GM19467 (cell line): ENCODE data around the gene EPHA4.
A peak's percentile ranks its signal among the peaks of the same experiment; 100 is the strongest.

ENCODE experiments used
- ATAC-seq: cut with Tn5 transposase; IDR thresholded peaks from one replicate; pipeline ENCODE4 v1.9.1; 2021; ENCODE audit warnings: mild to moderate bottlenecking, moderate library complexity; ENCODE audit not compliant: unreplicated experiment

The EPHA4 gene

DNA sequence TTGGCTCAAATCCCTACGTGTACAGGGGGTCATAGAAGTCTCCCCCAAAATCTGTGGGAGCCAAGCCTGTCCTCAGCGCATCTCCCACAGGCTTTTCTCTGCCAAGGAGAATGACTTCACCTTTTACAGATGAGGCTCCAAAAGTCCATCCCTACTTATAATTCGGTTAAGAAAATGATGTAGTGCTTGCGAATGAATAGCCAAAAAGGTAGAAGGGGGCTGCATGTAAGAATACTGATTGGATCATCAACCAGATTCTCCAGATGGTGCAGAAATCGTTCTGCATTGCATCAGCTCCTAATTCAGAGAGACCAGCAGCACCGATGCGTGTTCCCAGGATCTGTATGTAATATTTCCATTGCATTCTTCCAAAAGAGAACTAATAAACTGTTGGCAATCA, 91.9 kb downstream of the EPHA4 start:
- no peak for ATAC-seq

DNA sequence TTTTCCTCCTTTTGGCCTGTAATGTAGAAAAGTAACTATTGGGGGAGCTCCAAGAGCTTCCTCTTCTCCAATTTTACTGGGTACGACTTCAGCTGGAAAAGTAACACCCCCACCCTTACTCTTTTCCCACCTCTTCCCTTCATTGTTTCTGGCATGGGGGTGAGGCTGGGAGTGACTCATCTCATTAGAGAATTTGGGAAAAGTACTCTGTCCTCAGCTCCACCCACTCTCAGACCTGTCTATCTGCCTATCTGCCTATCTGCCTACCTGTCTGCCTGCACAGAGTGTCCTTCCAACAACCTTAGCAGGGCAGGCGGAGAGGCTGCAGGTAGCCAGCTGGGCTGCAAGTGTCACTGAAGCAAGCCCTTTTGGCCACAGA, 93.6 kb downstream of the EPHA4 start:
- ATAC-seq, result no peak

DNA sequence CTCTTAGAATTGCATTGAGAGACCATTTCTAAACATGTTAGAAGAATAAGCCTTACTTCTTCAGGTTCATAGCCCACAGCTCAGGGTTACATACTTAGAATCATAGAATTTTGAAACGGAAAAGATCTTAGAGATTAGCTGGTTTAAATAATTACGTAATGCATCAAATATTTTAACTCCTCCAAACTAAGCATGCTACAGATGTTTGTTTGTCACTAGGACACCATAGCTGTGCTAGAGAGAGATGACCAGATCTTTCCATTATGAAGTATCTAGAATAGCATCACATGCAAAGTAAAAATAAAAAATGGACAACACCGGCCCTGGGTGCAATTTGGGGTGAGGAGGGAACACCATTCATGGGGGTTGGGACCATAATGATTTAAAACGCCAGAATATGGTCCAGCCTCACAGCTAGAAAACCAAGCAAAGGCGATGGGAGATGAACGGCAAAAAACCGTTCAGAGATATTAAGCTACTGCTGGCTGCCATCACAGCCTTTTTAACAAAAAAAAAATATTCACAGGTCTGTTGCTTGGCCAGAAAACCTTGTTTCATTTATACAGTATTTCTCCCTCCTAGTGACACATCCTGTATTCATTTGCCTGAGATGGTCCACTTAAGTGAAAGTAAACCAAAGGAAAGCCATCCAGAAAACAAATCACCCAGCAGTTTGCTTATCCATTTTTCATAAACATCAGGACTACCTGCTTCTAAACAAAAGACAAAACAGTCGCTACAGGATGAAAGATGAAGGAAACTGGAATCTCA, 94.2 kb downstream of the EPHA4 start:
- ATAC-seq, result no peak

DNA sequence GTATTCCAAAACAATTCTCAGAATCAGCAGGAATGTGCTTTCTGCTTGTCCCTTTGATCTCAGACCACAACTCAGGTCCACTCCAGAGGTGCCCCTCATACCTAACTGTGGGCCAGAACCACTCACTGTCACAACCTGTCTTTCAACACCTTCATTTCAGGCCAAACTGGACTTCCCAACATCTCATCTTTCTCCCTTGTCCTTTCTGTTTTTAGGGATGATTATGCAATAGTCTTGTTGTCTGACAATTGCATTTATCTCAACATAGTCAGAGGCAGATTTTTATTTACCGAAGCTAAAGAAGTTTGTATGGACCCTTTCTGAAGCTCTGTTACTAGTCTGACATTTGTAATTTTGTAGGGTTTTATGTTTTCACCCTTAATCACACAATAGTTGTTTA, 95.9 kb downstream of the EPHA4 start:
- ATAC-seq, result no peak

DNA sequence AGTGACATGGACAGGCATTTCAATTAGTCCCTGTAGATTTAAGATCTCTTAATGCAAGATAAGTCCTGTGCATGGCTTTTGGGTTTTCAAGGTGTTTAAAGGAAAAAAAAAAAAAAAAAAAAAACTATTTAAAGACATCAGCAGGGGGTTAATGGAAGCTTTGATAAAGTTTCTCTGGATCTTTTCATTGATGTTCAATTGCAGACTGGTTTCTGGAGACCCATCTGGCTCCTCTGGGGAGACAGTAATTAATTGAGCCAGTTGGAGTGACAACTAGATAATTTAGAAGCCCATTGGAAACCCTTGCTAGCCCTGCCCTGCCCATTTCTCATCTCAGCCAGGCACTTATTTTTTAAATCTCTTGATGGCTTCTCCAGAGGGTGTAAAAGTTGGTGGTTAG, 98.7 kb downstream of the EPHA4 start:
- no peak for ATAC-seq

DNA sequence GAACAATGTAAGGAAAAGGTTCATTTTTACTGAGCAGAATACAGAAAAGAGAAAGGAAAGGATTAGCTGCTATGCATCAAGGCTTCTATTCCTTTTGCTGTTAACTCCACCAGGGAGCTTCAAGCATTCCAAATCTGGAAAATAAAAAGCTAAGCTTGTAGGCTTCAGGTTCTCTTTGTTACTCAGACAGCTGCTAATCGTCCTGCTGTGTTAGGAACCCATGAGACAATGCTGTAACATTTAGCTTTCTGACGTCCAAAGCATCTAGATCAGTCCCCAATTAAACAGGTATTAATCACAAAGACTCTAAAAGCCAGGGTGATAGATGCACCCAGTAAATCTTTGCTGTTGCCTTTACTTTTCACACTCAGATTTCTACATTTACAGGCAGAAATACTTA, 103.8 kb downstream of the EPHA4 start:
- no peak for ATAC-seq

DNA sequence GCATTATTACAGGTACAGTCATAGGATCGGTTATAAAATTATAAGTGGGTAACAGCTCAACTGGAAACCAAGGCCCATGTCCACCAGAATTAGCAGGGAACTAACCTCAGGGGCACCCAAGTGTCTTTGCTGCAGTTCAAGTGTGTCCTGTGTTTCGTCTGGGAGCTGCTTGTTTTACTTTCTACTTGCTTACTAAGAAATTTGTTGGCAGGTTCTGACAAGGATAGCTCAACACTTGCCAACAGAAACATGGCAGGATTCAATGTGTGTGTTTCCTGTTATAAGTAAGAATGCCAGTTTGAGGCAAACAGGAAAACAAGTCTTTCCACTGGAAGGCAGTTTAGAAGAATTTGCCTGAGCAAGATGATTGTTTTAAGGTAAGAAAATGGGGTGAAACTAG, 104.5 kb downstream of the EPHA4 start:
- ATAC-seq, result no peak

DNA sequence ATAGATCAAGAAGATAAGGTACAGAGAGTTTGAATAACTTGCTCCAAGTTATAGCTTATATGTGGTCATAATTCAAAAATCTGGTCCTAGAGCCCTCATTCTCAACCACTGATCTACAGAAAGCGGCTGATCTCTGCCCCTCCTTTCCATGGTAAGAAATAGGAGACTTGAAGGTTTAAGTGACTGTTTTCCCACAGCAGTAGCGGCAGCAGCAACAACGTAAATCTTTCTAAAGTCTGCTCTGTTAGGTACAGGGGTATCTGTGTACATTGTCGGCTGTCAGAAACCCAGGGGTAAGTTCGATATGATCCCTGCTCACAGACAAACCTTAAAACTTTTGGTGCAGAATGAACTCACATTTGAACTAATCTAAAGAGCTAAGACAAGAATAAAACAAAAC, 105.4 kb downstream of the EPHA4 start:
- no peak for ATAC-seq

DNA sequence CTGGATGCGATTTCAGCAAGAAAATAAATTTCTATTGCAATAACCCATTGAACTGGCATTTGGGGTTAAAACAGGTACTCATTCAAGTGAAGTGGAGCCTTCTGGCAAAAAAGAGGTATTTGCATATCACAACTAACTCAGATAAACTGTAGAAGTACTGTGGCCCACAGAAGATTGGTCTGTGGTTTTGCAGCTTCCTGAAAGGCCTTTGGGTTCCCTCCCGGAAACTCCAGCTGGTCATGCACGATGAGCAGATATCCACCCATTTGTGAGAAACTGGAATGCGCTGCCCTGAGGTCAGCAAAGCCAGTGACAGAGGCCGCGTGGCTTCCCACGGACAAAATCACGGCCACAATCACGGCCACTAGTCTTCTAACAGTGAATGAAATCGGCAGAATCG, 106.3 kb downstream of the EPHA4 start:
- peak; percentile 75 for ATAC-seq

DNA sequence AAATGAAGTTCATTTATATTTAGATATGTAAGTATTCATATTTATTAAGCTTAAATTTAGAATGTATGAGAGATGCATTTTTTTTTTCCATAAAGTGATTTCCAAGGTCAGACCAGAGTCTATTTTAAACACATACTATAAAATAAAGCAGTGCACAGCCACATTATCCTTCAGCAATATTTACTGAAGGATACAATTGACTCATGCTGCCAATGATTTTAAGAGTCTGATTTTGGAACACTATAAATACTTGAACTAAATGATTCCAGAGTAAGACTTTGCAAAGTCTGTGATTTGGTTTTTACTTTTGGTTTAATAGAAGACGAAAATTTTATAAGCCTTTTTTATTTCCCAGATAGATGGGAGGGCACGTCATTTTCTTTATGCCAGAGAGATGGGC, 107.1 kb downstream of the EPHA4 start:
- no peak for ATAC-seq

DNA sequence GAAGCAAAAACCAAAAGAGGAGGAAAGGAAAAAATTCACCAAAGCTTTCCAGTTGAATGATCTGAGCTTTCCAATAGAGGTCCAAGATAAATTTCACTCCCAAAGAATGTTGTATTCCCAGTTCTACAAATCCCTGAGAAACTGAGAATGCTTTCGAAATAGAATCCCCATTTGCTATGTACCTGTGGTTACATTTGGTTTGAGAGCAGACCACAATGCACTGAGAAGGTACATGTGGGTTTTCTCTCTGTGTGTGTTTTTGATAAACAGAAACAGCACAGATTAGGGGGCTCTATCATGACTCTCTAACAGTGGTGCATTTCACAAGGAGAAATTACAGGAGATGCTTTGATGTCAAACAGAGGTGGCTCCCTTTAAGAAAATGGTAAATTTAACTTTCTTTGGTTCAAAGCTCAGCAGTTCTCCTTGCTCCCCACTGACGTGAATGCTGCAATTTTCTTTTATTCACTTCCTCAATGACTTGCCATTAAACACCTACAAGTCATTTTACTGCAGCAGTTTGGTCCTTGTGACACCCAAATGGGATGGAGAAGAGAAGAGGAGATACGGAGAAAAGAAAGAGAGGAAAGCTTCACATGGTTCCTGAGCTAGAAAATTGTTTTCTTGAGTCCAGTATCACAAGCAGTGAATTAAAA, 108.7 kb downstream of the EPHA4 start:
- ATAC-seq, result no peak

DNA sequence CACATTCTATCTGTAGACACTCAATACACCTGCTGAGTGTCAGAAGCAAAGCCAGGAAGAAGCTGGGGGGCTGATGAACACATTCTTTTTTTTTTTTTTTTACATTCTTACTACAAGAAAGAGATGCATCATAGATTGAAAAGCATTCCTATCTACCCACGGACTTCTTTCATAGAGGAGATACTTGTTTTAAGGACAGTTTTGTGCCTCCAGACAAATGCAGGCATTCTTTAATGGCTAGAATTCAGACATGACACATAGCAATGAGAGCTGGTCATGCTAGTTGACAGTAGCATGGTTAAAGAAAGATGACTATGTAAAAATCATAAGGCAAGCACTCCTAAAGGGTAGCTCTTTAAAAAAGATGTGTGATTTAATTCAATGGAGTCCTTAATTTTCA, 110.2 kb downstream of the EPHA4 start:
- ATAC-seq, result no peak

DNA sequence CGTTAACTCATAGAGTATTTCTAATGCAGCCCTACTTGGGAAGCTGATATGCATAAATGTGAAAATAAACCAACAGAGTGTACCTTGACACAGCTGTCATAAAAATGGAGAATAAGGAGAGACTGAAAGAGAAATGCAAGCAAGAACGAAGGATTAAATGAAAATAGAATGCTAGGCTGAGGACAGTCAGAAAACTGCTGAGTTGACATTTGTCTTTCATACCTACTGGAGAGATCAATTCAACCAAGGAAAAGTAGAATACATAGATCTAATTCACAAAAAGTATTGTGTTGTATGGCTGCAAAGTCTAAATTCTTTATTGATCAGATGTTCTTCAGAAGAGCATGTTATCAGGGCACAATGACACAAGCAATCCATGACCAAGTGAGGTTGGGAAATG, 112.0 kb downstream of the EPHA4 start:
- no peak for ATAC-seq

DNA sequence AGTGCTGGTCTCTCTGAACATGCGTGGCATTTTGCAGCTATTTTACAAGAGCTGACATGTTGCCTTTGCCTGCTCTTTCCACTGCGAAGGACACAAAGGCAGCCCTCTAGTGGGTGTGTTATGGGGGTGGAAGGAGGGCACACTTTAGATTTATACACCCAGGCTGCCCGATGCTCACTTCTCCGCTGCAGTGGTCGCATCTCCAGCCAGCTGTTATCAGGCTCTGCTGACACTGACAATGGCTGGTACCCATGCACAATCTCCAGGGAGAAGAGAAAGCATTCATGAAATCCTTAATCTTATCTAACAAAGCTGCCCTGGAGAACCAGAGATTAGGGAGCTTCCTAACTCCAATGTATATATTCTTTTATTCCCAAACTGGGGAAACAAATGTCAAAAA, 113.5 kb downstream of the EPHA4 start:
- no peak for ATAC-seq

DNA sequence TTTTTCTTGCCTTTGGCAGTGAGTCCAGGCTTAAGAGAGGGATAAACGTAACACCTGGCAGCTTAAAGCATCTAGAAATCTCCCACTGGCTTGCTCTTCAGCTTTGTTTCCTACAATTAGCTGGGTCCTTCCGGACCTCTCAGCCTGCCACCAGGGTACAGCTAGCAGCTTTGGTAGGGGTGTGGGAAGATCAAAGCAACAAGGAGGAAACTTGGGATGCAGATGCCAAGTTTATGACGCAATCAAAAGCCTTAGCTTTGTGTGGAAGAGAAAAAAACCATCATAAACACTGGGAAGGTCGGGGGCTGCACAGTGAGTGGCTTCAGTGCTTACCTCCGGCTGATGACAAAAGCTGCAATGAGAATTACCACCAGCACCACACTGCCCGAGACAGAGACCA, 116.9 kb downstream of the EPHA4 start:
- ATAC-seq, result no peak

DNA sequence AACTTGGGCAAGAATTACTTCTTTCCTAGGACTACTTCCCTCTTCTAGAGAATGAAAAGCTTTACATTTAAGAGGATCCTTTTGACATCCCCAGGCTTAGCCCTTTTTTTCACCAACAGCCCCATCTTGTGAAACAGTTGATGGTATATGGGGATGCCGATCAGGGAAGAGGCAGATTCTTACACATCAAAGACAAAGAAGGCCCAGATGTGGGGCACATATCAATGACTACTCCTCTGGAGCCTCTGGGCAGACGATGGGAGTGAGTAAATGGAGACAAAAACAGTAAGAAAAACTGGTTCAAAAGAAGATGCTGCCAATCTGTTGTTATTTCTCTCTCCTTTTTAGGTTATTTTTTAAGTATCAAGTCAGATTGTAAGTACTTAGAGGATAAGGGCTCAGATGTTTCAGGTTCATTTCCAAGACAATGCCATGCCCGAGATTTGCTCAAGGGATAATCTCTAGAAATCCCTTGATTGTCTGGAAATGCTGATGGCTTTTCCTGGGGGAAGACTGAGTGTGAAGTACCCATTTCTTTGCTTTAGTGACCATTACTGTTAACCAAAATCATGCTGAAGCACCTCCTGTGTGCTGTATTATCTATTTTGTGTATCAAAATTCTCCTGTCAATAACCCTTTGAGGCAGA, 117.5 kb downstream of the EPHA4 start:
- ATAC-seq, result no peak

DNA sequence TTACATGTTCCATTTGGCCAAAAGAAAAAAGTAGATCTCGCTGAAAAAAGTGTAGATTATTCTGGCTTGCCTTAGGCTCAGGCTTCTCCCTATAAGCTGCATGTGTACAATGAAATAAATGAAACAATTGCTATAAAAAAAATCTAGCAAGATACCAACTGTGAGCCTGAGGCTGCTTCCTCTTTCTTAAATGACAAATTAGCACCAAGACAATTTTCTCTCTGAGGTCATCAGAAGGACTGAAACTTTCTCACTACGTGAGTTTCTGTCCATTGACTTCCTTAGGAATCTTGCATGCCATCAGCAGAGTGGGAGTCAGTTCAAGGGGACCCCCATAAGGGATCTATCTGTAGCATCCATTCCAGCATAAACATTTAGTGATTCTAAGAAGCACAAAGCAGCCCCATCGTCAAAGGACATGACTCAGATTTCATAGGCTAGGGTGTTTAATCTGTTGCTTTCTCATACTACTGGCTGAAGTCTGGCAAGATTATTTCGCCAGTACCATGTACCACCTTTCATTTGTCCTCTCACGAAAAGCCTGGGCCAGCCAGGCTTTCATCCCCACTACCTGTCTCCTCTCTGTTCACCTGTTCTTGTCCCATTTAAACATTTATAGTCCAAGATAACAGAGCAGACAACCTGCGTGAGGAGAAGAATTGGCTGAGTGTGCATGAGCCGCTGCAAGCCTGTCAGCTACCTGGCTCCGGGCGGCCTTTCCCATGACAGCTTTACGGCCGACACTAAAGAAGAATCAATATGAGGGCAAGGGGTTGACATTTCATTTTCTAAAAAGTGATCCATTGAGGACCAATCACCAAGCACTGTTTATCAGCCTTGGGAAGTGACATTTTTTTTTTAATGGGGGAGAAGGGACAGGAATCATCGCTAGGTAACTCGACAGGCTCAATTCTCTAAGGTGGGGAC, 120.0 kb downstream of the EPHA4 start:
- ATAC-seq, result no peak

DNA sequence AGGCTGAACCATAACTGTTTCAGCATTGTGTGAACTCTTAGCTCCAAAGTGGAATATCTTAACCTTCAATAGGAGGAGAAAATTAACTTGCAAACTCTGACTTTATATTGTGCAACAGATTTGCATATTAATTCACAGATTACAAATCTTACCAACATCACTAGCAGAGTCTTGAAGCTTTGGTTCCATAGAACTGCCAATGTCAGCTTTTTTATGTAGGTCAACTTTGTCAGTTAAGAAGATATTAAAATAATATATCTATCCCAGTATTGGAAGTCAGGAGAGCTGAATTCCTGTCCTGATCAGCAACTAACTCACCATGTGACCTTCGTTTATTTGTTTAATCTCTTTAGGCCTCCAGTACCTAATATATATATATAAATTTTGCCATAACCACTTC, 121.8 kb downstream of the EPHA4 start:
- no peak for ATAC-seq

DNA sequence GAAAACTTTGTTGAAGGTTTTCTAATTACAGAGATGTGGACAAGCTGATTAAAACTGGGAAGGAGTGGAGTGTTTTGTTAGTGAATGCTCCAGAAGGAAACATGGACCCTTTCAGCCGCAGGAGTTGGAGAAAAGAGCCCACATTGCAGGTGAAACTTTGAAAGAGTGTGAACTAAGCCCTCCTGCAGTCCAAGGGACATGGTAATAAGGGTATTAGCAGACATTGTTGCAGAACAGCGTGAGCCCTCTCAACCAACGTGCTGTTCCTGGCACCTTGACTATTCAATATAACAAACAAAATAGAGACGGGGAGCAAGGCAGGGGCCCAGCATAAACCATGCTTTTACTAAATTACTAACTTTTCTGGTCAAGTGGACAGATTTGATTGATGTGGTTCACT, 122.7 kb downstream of the EPHA4 start:
- ATAC-seq, result no peak

DNA sequence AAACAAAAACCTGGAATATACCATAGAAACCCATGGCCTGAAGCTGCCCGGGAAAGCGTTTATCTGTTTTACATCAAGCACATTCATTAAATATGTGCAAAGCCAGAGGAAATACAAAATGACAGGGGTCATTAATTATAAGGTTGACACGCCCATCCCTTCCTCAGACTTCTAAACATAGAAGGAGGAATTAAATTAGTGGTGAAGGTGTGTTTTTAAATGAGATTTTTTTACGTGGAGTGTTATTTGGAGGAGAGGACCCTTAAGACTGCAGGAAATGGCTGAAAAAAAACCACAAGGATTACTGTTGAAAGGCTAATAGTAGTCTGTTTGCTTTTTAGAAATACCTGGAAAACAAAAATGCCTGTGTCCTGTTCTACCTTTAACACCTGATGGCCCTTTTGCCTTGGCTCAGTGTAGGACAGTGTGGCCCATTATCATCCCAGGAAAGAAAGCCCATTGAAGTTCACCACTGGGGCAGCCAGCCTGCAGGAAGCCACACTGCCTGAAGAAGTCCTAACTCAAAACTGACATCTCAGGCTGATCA, 123.2 kb downstream of the EPHA4 start:
- no peak for ATAC-seq
